Muscle layer of duodenum (tissue), 2 donors: ENCODE measurements around the gene TBC1D1.

Experiments used
- H3K27ac ChIP-seq: one replicate; pipeline ENCODE4 v1.7.0; 2013; ENCODE audit warnings: mild to moderate bottlenecking, low read length
- H3K27me3 ChIP-seq: one replicate; pipeline ENCODE4 v1.7.0; 2013; ENCODE audit warnings: low read depth, mild to moderate bottlenecking, control low read depth, low read length
- H3K36me3 ChIP-seq, 2 donors: one replicate each; pipeline ENCODE4 v1.7.0; 2013; ENCODE audit warnings: low read length in 2 of 2, control low read depth in 1 of 2, mild to moderate bottlenecking in 1 of 2; ENCODE audit not compliant: insufficient read depth in 2 of 2, control insufficient read depth in 1 of 2
- H3K4me1 ChIP-seq, 2 donors: one replicate each; pipeline ENCODE4 v1.7.0; 2013; ENCODE audit warnings: low read length in 2 of 2, mild to moderate bottlenecking in 2 of 2, control low read depth in 1 of 2, moderate library complexity in 1 of 2; ENCODE audit not compliant: insufficient read depth in 2 of 2, control insufficient read depth in 1 of 2
- H3K4me3 ChIP-seq, 2 donors: one replicate each; pipeline ENCODE4 v1.7.0; 2013; ENCODE audit warnings: low read length in 2 of 2, low read depth in 1 of 2, mild to moderate bottlenecking in 1 of 2
- H3K9me3 ChIP-seq, 2 donors: one replicate each; pipeline ENCODE4 v1.7.0; 2013; ENCODE audit warnings: low read length in 2 of 2, control low read depth in 1 of 2, mild to moderate bottlenecking in 1 of 2; ENCODE audit not compliant: control insufficient read depth in 1 of 2
- donor health status: healthy.

The TBC1D1 gene

DNA sequence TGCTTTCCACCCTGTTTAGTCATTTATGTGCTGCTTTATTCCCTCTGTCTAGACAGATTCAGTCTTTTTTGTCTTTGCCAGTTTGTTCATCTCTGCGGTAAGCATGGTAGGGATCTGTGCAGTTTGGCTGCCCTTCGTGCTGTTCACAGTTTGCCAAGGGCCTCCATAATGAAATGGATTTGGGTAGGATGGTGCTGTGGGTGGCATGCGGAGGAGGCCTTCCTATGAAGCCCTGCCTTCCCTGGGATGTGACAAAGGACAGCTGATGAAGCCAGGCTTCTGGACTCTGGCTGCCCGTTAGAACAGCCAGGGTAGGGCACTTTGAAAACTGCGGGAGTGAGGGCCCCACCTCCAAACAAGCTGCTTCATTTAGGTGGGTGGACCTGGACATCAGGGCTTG, 116.8 kb downstream of the TBC1D1 start:
- Histone ChIP-seq H3K27me3 (no peaks in the 10 kb centered on the region), H3K36me3 (no peaks in the 10 kb centered on the region), H3K27ac (no peak overlapping the region), H3K4me3 (no peak overlapping the region), H3K9me3 (no peaks in the 10 kb centered on the region), H3K4me1 (peaks cover 18 to 51% of the 10 kb centered on the region in 2 donors)

DNA sequence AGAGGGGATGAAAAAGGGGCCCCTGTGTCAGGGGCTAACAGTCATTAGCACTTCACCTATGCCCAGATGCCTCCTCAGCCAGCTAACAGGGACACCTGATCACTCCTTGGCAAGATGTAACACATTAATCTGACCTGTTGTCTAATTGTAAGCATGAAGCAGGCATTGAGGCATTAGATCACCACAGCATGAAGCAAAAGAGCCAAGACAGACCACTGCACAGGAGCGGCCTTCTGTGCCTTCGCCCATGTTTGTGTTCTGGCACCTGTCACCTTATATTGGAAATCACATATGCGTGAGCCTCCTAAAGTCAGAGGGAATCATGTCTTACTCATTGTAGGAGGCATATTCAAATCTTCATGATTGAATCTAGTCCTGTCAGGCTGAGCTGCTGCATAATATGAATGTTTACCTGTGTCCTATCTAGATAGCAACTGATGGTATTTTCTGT, 117.7 kb downstream of the TBC1D1 start:
- Histone ChIP-seq H3K4me1 (peaks cover 15 to 43% of the 10 kb centered on the region in 2 donors), H3K4me3 (no peak overlapping the region), H3K36me3 (no peaks in the 10 kb centered on the region), H3K27ac (peak overlapping the region; percentile 37), H3K9me3 (no peaks in the 10 kb centered on the region), H3K27me3 (no peaks in the 10 kb centered on the region)

DNA sequence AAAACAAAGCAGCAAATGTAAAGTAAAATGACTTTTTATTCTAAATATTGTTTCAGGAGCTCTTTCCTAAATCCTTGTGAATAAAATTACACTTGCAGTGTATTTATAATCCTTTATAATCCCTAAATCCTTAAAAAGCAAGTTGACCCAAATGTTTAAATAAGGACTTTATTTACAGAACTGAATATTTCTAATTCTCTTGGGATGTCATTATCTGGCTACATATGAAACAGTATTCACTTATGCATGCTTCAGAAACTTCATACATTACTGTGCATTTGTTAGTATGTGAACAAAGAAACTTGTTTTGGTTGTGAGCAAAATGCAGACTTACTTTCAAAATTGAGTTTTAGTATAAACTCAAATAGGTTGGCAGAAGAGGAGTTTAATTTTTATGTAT, 118.5 kb downstream of the TBC1D1 start:
- Histone ChIP-seq H3K4me3 (no peak overlapping the region), H3K4me1 (peaks cover 15 to 42% of the 10 kb centered on the region in 2 donors), H3K36me3 (no peaks in the 10 kb centered on the region), H3K9me3 (no peaks in the 10 kb centered on the region), H3K27me3 (no peaks in the 10 kb centered on the region), H3K27ac (no peak overlapping the region)

DNA sequence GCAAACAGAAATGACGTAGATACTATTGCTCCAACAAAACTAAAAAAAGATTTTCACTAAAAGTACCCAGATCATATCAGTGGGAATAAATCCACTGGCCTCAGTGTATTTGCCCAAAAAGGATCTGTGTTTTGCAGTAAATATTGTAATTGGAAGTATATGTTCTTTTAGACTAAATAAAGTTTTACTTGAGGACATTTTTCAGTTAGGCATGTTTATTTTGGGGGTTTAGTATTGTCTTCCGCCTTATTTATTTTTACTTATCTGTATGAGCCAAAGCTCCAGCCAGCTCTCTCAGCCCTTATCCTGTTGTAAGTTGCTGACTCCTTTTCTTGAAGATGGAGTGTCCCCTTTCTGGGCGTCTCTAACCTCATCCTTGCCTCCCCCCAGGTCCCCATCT, 119.1 kb downstream of the TBC1D1 start:
- Histone ChIP-seq H3K4me3 (no peak overlapping the region), H3K4me1 (peaks cover 13 to 37% of the 10 kb centered on the region in 2 donors), H3K27me3 (no peaks in the 10 kb centered on the region), H3K36me3 (peaks cover 0 to 3% of the 10 kb centered on the region in 2 donors), H3K27ac (no peak overlapping the region), H3K9me3 (no peaks in the 10 kb centered on the region)

DNA sequence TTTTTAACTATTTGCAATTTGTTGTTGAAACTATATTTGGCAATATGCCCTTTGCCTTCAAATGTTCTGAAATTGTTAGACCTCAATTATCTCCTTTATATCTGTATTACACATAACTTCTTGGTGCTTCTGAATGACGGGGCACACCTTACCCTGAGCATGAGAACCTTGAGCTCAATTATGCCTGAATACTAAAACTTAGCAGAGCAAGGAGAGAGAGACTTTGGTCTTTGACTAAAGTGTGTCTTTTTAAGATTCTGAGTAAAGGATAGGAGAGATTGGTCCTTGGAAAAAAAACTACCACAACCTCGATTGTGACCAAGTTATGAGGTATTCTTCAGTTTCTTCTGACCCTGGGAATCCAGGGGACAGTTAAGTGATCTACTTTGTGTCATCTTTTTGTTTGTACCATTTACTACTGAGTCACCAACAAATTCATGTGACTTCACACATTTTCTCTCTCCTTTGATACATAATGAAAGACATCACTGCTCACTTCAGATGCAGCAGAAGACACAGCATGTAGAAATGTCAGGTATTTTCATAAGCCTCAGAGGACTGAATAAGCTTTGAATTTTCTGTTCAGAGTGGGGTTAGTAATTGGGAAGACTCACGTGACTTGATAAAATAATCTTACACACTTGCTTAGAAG, 120.8 kb downstream of the TBC1D1 start:
- Histone ChIP-seq H3K4me1 (peaks cover 10 to 35% of the 10 kb centered on the region in 2 donors), H3K36me3 (peaks cover 2 to 11% of the 10 kb centered on the region in 2 donors), H3K27me3 (no peaks in the 10 kb centered on the region), H3K4me3 (no peak overlapping the region), H3K27ac (no peak overlapping the region), H3K9me3 (no peaks in the 10 kb centered on the region)

DNA sequence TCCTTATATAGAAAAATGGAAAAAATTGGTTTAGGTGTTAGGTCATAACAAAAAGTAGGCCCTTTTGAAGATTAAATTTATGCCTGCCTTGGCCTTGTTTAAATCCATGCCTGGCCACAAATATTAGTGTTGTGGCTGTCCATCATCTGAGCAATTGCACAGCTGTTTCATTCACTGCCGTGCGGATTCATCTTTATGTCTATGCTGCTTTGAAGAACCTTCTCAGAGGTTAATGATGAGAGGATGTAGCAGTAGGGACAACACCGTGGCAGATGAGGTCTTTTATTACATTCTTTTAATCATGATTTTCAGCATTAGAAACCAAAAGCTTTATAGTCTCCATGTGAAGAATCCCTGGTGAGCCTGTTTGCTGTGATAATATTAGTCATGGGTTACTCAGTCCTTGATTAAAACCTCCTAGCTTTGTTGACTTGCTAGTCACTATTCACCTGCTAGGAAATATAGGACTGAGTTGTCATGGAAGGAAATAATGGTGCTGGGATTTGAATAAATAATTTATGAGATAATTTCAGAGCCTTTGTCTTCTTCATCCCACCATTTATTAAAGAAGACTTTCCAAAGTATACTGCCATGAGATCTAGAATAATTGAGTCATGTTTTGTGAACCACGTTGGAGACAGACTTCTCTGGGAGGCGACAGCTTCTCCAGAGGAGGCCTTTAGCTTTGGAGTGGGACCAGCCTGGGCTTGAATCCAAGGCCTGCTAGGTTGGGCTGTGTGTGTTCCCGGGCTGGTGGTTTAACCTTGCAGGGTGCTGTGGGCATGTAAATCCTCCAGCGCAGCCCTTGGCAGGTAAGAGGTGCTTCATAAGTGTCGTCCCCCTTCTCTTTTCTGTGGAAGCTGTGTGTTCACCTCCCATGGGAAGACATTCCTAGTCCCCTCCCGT, 122.8 kb downstream of the TBC1D1 start:
- Histone ChIP-seq H3K4me3 (no peak overlapping the region), H3K36me3 (peaks cover 3 to 11% of the 10 kb centered on the region in 2 donors), H3K27me3 (no peaks in the 10 kb centered on the region), H3K27ac (peak overlapping the region; percentile 62), H3K9me3 (no peaks in the 10 kb centered on the region), H3K4me1 (peaks cover 10 to 25% of the 10 kb centered on the region in 2 donors)

DNA sequence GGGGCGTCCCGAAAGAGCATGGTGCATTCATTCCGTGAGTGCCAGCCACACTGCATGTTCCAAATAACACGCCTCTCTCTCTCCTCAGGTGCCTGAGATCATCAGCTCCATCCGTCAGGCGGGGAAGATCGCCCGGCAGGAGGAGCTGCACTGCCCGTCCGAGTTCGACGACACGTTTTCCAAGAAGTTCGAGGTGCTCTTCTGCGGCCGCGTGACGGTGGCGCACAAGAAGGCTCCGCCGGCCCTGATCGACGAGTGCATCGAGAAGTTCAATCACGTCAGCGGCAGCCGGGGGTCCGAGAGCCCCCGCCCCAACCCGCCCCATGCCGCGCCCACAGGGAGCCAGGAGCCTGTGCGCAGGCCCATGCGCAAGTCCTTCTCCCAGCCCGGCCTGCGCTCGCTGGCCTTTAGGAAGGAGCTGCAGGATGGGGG, 123.6 kb downstream of the TBC1D1 start:
- no peak overlapping the region for H3K27ac ChIP-seq
- no peak overlapping the region for H3K4me3 ChIP-seq
- peaks cover 3 to 11% of the 10 kb centered on the region in 2 donors for H3K36me3 ChIP-seq
- H3K27me3 ChIP-seq, result no peaks in the 10 kb centered on the region
- H3K4me1 ChIP-seq, result peaks cover 10 to 18% of the 10 kb centered on the region in 2 donors
- no peaks in the 10 kb centered on the region for H3K9me3 ChIP-seq

DNA sequence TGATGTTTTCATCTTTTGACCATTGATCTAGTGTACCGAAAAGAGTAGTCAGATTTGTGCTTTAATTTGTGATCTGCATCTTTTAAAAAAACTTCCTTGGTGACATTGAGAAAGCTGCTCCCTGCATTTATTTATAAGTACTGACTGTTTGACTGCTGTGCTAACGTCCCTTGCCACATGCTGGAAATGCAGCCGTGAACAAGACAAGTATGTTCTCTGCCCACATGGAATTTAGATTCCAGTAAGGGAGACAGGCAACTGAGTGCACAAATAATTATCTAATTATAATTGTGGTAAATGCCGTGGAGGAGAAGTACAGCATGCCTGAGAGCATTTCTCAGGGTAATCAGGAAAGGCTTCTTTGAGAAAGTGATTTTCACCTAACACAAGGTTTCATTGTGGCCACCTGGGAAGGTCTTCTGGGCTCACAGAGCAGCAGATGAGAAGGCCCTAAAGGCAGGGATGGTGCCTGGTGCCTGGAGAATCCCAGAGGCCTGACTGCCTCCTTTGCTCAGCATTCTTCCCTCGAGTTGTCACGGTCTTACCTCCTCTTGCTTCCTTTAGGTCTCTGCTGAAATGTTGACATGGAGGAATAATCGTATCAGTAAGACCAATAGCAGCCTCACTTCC, 125.1 kb downstream of the TBC1D1 start:
- Histone ChIP-seq H3K27me3 (no peaks in the 10 kb centered on the region), H3K4me1 (peaks cover 0 to 9% of the 10 kb centered on the region in 2 donors), H3K27ac (peak overlapping the region; percentile 87), H3K4me3 (no peak overlapping the region), H3K9me3 (no peaks in the 10 kb centered on the region), H3K36me3 (peaks cover 9 to 11% of the 10 kb centered on the region in 2 donors)

DNA sequence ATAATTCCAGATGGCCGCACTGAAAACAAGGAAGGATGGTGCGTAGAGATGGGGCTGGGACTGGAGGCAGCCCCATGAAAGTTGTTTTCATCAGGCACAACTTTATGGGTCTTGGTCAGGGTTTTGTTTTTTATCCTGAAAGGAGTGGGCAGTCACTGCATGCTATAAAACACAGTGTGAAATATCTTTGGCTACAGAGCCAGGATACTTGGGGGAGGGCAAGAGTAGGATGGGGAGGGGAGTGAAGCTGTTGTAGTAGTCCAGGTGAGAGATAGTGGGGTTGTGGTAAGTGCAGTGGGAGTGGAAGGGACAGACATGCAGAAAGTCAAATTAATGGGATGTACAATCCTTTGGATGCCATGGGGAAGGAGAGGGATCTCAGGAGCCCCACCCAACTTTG, 125.8 kb downstream of the TBC1D1 start:
- Histone ChIP-seq H3K27ac (peak overlapping the region; percentile 87), H3K9me3 (no peaks in the 10 kb centered on the region), H3K27me3 (no peaks in the 10 kb centered on the region), H3K4me1 (peaks cover 0 to 9% of the 10 kb centered on the region in 2 donors), H3K36me3 (peaks cover 14 to 16% of the 10 kb centered on the region in 2 donors), H3K4me3 (no peak overlapping the region)

DNA sequence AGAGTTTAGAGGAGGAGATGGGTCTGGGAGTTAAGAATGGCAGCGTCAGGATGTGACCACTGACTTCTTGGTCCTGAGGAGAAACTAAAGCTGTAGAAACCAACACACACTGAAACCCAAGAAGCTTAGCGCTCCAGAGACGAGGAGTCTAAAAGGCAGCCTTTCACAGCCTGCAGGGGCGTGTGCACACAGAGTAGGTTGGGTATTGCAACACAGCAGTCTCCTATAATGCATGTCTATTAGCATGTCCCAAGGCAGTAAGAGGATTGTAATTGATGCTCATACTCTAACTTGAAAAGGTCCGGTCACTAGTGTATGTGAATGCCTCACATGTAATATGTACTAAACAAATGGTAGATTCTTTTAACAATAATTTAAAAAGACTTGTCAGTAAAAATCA, 126.7 kb downstream of the TBC1D1 start:
- H3K36me3 ChIP-seq, result peaks cover 22 to 24% of the 10 kb centered on the region in 2 donors
- no peak overlapping the region for H3K27ac ChIP-seq
- H3K4me3 ChIP-seq, result no peak overlapping the region
- H3K9me3 ChIP-seq, result no peaks in the 10 kb centered on the region
- peaks cover 0 to 10% of the 10 kb centered on the region in 2 donors for H3K4me1 ChIP-seq
- H3K27me3 ChIP-seq, result no peaks in the 10 kb centered on the region

DNA sequence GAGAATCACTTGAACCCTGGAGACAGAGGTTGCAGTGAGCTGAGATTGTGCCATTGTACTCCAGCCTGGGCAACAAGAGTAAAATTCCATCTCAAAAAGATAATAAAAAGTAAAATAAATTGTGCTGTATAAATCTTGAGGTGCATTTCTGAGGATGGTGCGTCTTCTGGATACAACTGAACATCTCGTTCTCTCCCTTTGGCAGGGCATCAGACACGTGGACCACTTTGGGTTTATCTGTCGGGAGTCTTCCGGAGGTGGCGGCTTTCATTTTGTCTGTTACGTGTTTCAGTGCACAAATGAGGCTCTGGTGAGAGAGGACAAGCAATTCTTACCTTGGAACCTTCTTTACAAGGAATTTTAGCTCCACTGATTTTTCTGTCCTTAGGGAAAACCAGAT, 129.5 kb downstream of the TBC1D1 start:
- Histone ChIP-seq H3K36me3 (peaks cover 18 to 24% of the 10 kb centered on the region in 2 donors), H3K27ac (no peak overlapping the region), H3K4me3 (no peak overlapping the region)

More for the DNA sequence above, 129.5 kb downstream of the TBC1D1 start:
- peaks cover 0 to 25% of the 10 kb centered on the region in 2 donors for H3K4me1 ChIP-seq
- no peaks in the 10 kb centered on the region for H3K27me3 ChIP-seq
- H3K9me3 ChIP-seq, result no peaks in the 10 kb centered on the region
